H1 (cell line): ENCODE data around the gene RPLP2. TPM values are rescaled to one million over a fixed set of nuclear protein-coding genes. Genes with fewer than 3 reads are reported as not detected.

Experiments
- BCL11A ChIP-seq, 2 experiments: IDR thresholded peaks; one replicate each; pipeline ENCODE4 v1.6.1; 2011; ENCODE audit warnings: low read depth in 2 of 2, low read length in 2 of 2, mild to moderate bottlenecking in 2 of 2
- CBX8 ChIP-seq: fragments of 300-800, 300-1000 bp; sonication (generic); IDR thresholded peaks from 2 replicates; pipeline ENCODE4 v1.7.1; 2016; ENCODE audit warnings: low read depth, low read length, borderline replicate concordance
- CTBP2 ChIP-seq: IDR thresholded peaks from 2 replicates; pipeline ENCODE4 v1.7.0; 2011; ENCODE audit warnings: borderline replicate concordance, mild to moderate bottlenecking, moderate library complexity, mixed read lengths, low read length; ENCODE audit not compliant: insufficient read depth, insufficient read length
- JUND ChIP-seq: IDR thresholded peaks from 2 replicates; pipeline ENCODE4 v1.6.1; 2011; ENCODE audit warnings: mild to moderate bottlenecking, improper control_type of control experiment, low read length
- RFX5 ChIP-seq: IDR thresholded peaks from 2 replicates; pipeline ENCODE4 v1.6.1; 2011; ENCODE audit warnings: low read depth, low read length, improper control_type of control experiment, borderline replicate concordance
- RNF2 ChIP-seq: fragments of 200-900, 300-1000 bp; sonication (generic); IDR thresholded peaks from 2 replicates; pipeline ENCODE4 v1.7.1; 2016; ENCODE audit warnings: borderline replicate concordance, low read depth, mild to moderate bottlenecking, antibody characterized with exemption, low read length; ENCODE audit not compliant: poor library complexity, severe bottlenecking; ENCODE audit errors: missing control alignments
- polyA plus RNA-seq, 7 experiments: library from polyadenylated mRNA; depleted of rRNA in 3 of 7; stranded (reverse) in 5 of 7; unstranded in 2 of 7; fragments of >200 nt in 5 of 7; fragments of 200-250 nt in 2 of 7; gene quantifications; 1 replicate in 5 of 7; 2 replicates in 1 of 7; 4 replicates in 1 of 7; pipeline versions ENCODE4 v1.2.1 to v1.2.3, GENCODE V29; 2011 to 2013; ENCODE audit warnings: missing spikeins in 2 of 7, mixed read lengths in 2 of 7
- total RNA-seq: library from RNA; stranded (reverse); fragmentation: NEBNext Ultra II Directional; extraction: Animal tissue kit (Norgen Biotek cat#: 25700); gene quantifications from 2 replicates; pipeline ENCODE4 v1.2.1, GENCODE V29; 2021

The RPLP2 gene
- total and polyA plus RNA-seq, 2 of the 8 experiments (the other 6 are each of a cell fraction or from before 2014, with no cell fraction given): 1,789 to 2,106 TPM

GRCh38 chr11:772429-773390 is 37.1 kb upstream of the RPLP2 start (continued):
- TF ChIP-seq RFX5: no peak
- TF ChIP-seq JUND: no peak
- TF ChIP-seq CTBP2: no peak
- TF ChIP-seq CBX8: no peak
- no peak for TF ChIP-seq RNF2
- no peak for TF ChIP-seq BCL11A (IDR thresholded peaks at IDR 0.05; ENCODE audit: low read depth in 2 of 2, low read length in 2 of 2)
- TF ChIP-seq, all 59 proteins: peak for 0
